Measurements from ENCODE around the gene DRICH1. TPM values are rescaled to one million over a fixed set of nuclear protein-coding genes. Genes with fewer than 3 reads are reported as not detected.
"Not testable (repeated sequence)": the region's sequence is repeated elsewhere in the genome, so short reads cannot be mapped to it uniquely, and the experiment has no call there.

DRICH1 gene
- total RNA-seq, 2 experiments from 2014 or later: 0.36 TPM; not detected in 1

DNA sequence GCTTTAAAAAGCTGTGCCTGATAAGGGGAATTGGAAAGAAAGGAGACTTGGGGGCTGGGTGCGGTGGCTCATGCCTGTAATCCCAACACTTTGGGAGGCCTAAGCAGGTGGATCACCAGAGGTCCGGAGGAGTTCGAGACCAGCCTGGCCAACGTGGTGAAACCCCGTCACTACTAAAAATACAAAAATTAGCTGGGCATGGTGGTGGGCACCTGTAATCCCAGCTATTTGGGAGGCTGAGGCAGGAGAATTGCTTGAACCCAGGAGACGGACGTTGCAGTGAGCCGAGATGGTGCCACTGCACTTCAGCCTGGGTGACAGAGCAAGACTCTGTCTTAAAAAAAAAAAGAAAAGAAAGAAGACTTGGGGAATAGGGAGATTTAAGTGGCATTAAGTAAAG lies 3.2 kb upstream of the DRICH1 start:
- H3K4me3 Mint-ChIP-seq; H3K9me3 Mint-ChIP-seq; DNase-seq; H3K4me1 Mint-ChIP-seq (ENCODE audit: low read depth); CTCF ChIA-PET; H3K27me3 Mint-ChIP-seq (ENCODE audit: low read depth); intact Hi-C loops (cut with micrococcal nuclease); H3K36me3 Mint-ChIP-seq (ENCODE audit: low read depth); H3K27ac Mint-ChIP-seq: not testable (repeated sequence)

DNA sequence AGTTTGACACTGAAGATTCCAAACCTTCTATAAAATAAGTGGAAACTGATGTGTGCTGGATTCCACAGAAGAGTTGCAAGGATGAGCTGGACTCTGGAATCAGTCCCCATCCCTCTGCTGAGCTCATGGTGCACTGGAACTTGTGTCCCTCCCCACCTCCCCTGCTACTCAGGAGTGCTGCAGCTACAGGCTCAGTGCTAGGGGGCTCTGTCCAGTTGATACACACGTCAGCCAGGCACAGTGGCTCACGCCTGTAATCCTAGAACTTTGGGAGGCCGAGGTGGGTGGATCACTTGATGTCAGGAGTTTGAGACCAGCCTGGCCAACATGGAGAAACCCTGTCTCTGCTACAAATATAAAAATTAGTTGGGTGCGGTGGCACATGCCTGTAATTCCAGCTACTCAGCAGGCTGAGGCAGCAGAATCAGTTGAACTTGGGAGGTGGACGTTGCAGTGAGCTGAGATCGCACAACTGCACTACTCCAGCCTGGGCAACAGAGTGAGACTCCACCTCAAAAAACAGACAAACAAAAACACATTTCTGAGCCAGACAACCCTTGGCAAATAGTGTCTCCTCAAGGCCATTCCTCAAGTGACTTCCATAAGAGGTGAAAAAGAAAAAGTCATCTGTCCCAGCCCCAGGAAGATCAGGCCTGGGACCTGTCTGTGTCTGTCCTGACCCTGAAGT lies 3.9 kb downstream of the DRICH1 start:
- CTCF ChIA-PET: interaction anchor here (0.7 to 1.7 kb wide), 5 partner anchors 68 to 218 kb away, joined by 3 to 6 read pairs (median 3); no protein-coding TSS in a partner anchor
- not testable (repeated sequence) for DNase-seq; H3K4me3 Mint-ChIP-seq; H3K4me1 Mint-ChIP-seq (ENCODE audit: low read depth); H3K36me3 Mint-ChIP-seq (ENCODE audit: low read depth); H3K27me3 Mint-ChIP-seq (ENCODE audit: low read depth); H3K27ac Mint-ChIP-seq; H3K9me3 Mint-ChIP-seq
- intact Hi-C loops (cut with micrococcal nuclease): loop anchor here (5.0 kb wide), 1 partner anchor 219 kb away; no protein-coding TSS in a partner anchor

GRCh38 chr22:23627401-23628055 lies 4.6 kb downstream of the DRICH1 start:
- H3K4me1 Mint-ChIP-seq (ENCODE audit: low read depth); H3K4me3 Mint-ChIP-seq; H3K9me3 Mint-ChIP-seq; H3K27ac Mint-ChIP-seq; H3K27me3 Mint-ChIP-seq (ENCODE audit: low read depth); H3K36me3 Mint-ChIP-seq (ENCODE audit: low read depth): not testable (repeated sequence)
- peak; percentile 82 for DNase-seq
- CTCF ChIA-PET: interaction anchor here (0.5 to 1.7 kb wide), 7 partner anchors 69 to 221 kb away, joined by 3 to 6 read pairs (median 3); no protein-coding TSS in a partner anchor
- intact Hi-C loops (cut with micrococcal nuclease): loop anchor here (1.0 to 5.0 kb wide), 2 partner anchors 139 to 220 kb away; no protein-coding TSS in a partner anchor

DNA sequence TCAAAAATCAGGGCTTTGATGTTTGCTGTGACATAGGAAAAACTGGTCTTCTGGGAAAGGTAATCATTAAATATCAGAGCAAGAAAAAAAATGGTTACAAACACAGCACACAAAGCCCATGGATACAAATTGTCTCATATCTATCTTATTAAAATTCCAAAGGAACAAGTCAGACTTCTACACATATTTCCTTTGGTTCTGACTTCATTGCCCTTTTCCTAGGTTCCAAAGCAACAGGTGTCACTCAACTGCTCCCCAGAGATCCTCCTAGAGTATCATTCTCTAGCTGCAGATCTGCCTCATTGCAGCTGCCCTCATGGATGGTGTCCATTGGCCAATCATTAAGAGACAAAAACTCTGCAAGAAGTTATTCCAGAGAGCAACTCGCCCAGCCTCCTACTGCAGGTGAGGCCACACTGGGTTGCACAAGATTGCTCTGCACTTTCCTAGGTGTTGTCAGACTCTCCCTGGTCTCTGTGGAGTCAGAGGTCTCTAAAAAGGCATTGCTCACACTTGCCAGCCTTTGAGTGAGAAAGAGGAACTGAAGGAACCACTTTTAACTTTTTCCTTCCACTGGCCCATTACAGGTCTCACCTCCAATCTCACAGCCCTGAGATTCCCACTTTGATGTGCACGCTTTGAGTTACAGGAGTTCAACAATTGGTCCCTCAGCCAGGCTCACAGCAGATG lies 5.7 kb downstream of the DRICH1 start:
- CTCF ChIA-PET: interaction anchor here (1.1 kb wide), 1 partner anchor 222 kb away, joined by 3 read pairs; no protein-coding TSS in a partner anchor
- no peak overlapping the region for H3K4me3 Mint-ChIP-seq
- H3K4me1 Mint-ChIP-seq (ENCODE audit: low read depth): no peaks in the 10 kb centered on the region
- intact Hi-C loops (cut with micrococcal nuclease): loop anchor here (5.0 kb wide), 1 partner anchor 221 kb away; no protein-coding TSS in a partner anchor
- no peaks in the 10 kb centered on the region for H3K9me3 Mint-ChIP-seq
- no peaks in the 10 kb centered on the region for H3K36me3 Mint-ChIP-seq (ENCODE audit: low read depth)
- no peak overlapping the region for H3K27ac Mint-ChIP-seq
- H3K27me3 Mint-ChIP-seq (ENCODE audit: low read depth): no peaks in the 10 kb centered on the region
- no peak for DNase-seq

DNA sequence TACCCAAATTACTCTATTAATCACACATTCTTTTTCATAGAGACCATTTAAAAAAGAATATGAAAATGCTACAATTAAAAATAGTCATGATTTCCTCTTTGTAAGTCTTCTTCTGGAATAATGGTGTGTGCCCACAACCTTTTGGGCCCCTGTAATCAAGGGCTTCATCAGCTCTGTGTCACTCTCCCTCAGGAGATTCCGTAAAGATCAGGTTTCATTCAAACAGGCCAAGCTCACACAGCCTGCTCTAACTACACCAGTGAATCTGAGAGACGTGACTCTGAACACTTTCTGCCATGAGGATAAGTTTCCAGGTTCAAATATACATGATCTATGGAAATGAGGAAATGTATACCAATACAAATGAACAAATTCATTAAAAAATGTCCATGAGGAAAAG lies 9.5 kb downstream of the DRICH1 start:
- no peaks in the 10 kb centered on the region for H3K9me3 Mint-ChIP-seq
- no peaks in the 10 kb centered on the region for H3K36me3 Mint-ChIP-seq (ENCODE audit: low read depth)
- H3K4me1 Mint-ChIP-seq (ENCODE audit: low read depth): no peaks in the 10 kb centered on the region
- no peak for DNase-seq
- CTCF ChIA-PET: no interaction called here
- H3K4me3 Mint-ChIP-seq: no peak overlapping the region
- intact Hi-C loops (cut with micrococcal nuclease): no loop called here
- H3K27ac Mint-ChIP-seq: no peak overlapping the region
- H3K27me3 Mint-ChIP-seq (ENCODE audit: low read depth): no peaks in the 10 kb centered on the region

DNA sequence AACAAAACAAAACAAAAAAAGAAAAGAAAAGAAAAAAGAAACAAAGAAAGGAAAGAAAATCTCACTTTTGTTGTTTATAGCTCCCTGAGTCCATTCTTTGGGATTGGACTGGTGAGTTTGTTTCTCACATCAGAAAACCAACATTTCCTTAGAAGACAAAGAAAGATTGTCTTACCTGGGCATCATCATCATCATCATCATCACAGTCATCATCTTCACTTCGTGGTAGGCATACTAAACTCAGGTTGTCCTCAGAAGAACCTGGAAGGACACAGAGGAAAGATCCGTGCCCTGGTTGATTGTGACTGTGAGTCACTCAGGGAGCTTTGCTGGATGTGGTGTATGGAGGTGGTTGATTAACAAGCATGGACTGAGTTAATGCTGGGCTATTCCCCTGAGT lies 10.2 kb downstream of the DRICH1 start:
- H3K4me1 Mint-ChIP-seq (ENCODE audit: low read depth); H3K36me3 Mint-ChIP-seq (ENCODE audit: low read depth); H3K4me3 Mint-ChIP-seq; H3K27ac Mint-ChIP-seq; DNase-seq; intact Hi-C loops (cut with micrococcal nuclease); CTCF ChIA-PET; H3K9me3 Mint-ChIP-seq; H3K27me3 Mint-ChIP-seq (ENCODE audit: low read depth): not testable (repeated sequence)

GRCh38 chr22:23621082-23621780 lies 10.9 kb downstream of the DRICH1 start:
- DNase-seq: no peak
- Mint-ChIP-seq H3K4me3 (no peak overlapping the region), H3K36me3 (ENCODE audit: low read depth) (no peaks in the 10 kb centered on the region), H3K27ac (no peak overlapping the region), H3K4me1 (ENCODE audit: low read depth) (no peaks in the 10 kb centered on the region), H3K9me3 (no peaks in the 10 kb centered on the region), H3K27me3 (ENCODE audit: low read depth) (no peaks in the 10 kb centered on the region)
- intact Hi-C loops (cut with micrococcal nuclease): no loop called here
- CTCF ChIA-PET: no interaction called here

DNA sequence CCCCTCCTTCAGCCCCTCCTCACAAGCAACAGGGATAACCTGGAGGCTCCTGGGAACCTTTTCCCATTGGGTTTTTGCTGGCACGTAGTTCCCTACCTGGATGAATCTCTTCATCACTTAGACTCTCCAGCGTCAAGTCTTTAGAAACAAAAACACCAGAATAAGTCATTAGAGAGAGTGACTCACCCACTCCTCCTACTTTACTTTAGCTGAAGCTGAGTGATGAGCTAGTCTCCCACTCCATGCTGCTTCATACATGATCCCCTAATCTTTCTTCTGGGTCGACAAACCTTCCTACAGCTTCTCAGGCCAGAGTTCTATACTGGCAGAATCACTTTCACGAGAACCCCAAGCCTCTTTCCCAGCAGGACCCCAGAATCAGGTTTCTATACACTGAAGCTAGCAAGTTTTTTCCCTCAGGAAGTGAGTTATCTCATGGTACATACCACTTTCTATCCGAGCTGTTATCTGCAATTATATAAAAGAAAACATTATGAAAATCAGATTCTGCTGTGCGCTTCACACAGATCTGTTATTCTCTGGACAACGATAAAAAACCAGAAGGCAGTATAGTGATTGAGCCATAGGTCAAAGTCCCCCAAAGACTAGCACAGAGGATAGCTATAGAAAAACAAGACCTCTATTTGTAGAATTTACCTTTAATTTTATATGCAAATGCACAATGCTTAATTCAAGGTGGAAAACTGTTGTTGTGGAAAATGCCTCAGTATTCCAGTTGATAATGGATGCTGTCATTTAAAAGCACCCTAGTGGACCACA lies 18.7 kb downstream of the DRICH1 start:
- Mint-ChIP-seq H3K9me3 (no peaks in the 10 kb centered on the region), H3K4me3 (no peak overlapping the region), H3K36me3 (ENCODE audit: low read depth) (no peaks in the 10 kb centered on the region), H3K4me1 (ENCODE audit: low read depth) (no peaks in the 10 kb centered on the region), H3K27ac (no peak overlapping the region), H3K27me3 (ENCODE audit: low read depth) (no peaks in the 10 kb centered on the region)
- no peak for DNase-seq
- intact Hi-C loops (cut with micrococcal nuclease): no loop called here
- CTCF ChIA-PET: interaction anchor here (0.9 kb wide), 1 partner anchor 22 kb away, joined by 4 read pairs; no protein-coding TSS in a partner anchor

DNA sequence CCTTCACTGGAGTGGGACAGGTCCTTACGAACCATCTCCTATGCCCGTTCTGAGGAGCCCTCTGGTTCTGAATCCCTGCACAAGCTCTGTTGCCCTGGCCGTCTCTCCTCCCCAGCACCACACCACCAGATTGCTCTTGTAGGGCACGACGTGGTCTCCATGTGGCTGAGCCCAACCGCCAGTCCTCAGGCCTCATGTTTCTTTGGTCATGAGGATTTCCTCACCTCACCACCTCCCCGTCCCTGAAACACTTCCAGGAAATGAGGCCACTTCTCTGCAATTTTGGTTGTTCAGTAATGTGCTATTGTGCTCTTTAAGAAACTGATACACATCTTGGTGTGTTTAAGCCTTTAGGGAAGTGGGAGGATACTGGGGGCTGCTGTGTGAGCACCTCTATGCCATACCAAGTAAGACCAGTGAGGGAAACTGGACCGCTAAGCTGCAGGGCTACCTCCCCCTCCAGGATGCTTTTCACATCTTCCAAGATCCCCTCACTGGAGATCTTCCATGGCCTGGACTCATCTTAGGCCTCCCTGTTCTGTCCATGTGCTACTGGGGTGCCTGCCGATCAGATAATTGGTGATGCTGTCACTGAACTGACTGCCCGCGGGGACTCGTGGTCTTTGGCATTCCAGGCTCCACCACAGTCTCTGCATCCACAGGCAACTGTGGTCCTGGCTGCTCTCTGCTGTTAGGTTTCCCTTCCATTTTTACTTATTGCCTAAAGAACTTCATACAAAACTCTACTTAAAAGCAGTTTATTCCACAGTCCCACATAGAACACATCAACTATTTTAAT lies 21.9 kb downstream of the DRICH1 start:
- Mint-ChIP-seq H3K9me3 (no peaks in the 10 kb centered on the region), H3K4me3 (no peak overlapping the region), H3K4me1 (ENCODE audit: low read depth) (no peaks in the 10 kb centered on the region), H3K27ac (no peak overlapping the region), H3K36me3 (ENCODE audit: low read depth) (no peaks in the 10 kb centered on the region), H3K27me3 (ENCODE audit: low read depth) (no peaks in the 10 kb centered on the region)
- DNase-seq: no peak
- intact Hi-C loops (cut with micrococcal nuclease): no loop called here
- CTCF ChIA-PET: interaction anchor here (0.6 to 1.2 kb wide), 2 partner anchors 19 to 20 kb away, joined by 3 read pairs; no protein-coding TSS in a partner anchor

DNA sequence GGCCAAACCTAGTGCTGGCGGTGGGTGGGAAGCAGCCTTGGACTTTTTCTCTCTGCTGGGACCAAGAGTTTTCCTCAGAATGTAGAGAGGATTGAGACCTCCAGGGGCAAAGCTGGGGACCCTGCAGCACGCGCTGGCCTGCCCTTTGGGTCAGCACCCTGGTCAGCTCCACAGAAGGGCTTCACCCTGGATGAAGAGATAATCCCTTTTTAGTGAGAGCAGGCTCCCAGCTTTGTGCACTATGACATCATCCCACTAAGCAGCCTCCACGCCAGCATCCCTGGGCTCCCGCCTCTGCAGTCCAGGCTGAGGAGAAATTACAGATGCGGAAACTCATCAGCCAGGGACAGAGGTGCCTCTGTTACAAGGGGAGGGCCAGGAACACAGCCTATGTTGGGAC lies 23.5 kb downstream of the DRICH1 start:
- Mint-ChIP-seq H3K27ac (no peak overlapping the region), H3K4me1 (ENCODE audit: low read depth) (no peaks in the 10 kb centered on the region), H3K36me3 (ENCODE audit: low read depth) (no peaks in the 10 kb centered on the region), H3K27me3 (ENCODE audit: low read depth) (no peaks in the 10 kb centered on the region), H3K4me3 (no peak overlapping the region), H3K9me3 (no peaks in the 10 kb centered on the region)
- CTCF ChIA-PET: no interaction called here
- DNase-seq: no peak
- intact Hi-C loops (cut with micrococcal nuclease): no loop called here
